ENCODE results near the gene MUC5AC. TPM values are rescaled to one million over a fixed set of nuclear protein-coding genes. Genes with fewer than 3 reads are reported as not detected.

Gene MUC5AC
- total RNA-seq, 1 experiment from 2014 or later: not detected

GRCh38 chr11:1121813-1122663, 35.7 kb upstream of the MUC5AC start:
- no peak for DNase-seq (ENCODE audit: low spot score)

- DNase-seq (ENCODE audit: low spot score): no peak
These were observed 35.1 kb upstream of the MUC5AC start for GRCh38 chr11:1122664-1123002.

- DNase-seq (ENCODE audit: low spot score): no peak
These were observed 33.8 kb upstream of the MUC5AC start for GRCh38 chr11:1123970-1124369.

GRCh38 chr11:1125803-1126202, 31.9 kb upstream of the MUC5AC start:
- DNase-seq (ENCODE audit: low spot score): no peak

DNA sequence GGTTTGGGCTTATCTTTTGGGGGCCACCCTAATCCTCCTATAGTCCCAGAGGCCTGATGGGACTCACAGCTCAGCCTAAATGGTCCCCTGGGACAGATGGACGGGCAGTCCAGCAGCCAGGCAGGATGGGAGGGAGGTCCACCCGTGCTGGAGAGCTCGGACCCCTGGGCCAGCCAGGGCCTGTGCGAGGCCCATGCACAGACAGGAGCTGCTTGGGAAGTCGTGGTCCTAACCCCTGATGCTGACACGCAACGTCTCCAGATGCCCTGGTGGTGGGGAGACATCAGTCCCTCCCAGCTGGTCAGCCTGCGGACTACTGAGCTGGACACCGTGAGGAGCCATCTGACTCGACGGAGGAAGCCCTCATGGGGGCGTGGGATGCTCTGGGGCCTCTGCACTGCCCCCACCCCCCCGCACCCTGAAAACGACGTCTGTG, 31.2 kb upstream of the MUC5AC start:
- no peak for DNase-seq (ENCODE audit: low spot score)

GRCh38 chr11:1126935-1127663, 30.7 kb upstream of the MUC5AC start:
- DNase-seq (ENCODE audit: low spot score): no peak

DNA sequence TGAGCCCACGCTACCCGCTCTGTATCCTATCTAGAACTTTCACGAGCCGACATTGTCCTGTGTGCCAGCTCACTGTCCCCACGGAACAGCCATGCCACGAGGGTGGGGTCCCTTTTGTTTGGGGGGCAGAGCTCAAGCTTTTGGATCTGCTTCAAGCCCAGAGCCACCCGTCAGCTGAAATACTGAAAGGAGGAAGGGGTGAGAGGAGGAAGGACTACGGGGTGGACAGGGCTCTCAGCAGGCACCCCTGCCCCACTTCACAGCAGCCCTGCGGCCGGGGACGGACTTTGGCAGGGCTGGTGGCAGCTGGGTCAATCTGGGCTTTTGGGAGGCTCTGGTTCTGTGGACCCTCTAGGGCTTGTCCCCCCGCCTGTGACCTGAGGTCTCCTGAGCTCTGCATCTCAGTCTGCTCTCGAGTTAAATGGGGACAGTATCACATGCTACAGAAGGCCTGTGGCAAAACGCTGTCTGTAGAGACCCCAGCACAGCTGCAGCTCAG, 30.0 kb upstream of the MUC5AC start:
- no peak for DNase-seq (ENCODE audit: low spot score)

- DNase-seq (ENCODE audit: low spot score): no peak
These were observed 29.2 kb upstream of the MUC5AC start for GRCh38 chr11:1128311-1129142.

GRCh38 chr11:1129143-1129610, 28.6 kb upstream of the MUC5AC start:
- no peak for DNase-seq (ENCODE audit: low spot score)

DNA sequence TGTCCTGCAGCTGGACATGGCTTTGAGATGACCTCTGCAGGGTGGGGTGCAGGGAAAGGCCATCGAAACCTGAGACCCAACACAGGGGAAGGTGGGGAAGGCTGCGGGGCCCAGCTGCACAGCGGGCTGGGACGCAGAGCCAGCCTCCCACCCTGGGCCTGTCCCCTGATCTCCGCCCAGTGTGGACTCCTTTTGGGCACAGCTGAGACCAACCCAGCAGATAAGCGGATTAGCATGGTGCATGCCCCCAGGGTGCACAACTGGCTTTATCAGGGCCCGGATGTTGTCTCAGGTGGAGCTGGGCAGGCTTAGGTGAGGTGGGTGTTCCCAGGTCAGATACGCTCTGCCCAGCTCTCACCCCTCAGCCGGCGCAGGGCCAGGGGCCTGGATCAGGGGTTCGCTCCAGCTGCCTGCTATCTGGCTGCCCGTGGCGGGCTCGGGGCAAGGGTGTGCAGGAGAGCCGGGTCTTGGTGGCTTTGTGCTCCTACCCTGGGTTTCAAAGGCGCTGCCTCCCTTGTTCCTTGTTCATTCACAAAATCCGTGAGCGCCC, 28.1 kb upstream of the MUC5AC start:
- no peak for DNase-seq (ENCODE audit: low spot score)

DNA sequence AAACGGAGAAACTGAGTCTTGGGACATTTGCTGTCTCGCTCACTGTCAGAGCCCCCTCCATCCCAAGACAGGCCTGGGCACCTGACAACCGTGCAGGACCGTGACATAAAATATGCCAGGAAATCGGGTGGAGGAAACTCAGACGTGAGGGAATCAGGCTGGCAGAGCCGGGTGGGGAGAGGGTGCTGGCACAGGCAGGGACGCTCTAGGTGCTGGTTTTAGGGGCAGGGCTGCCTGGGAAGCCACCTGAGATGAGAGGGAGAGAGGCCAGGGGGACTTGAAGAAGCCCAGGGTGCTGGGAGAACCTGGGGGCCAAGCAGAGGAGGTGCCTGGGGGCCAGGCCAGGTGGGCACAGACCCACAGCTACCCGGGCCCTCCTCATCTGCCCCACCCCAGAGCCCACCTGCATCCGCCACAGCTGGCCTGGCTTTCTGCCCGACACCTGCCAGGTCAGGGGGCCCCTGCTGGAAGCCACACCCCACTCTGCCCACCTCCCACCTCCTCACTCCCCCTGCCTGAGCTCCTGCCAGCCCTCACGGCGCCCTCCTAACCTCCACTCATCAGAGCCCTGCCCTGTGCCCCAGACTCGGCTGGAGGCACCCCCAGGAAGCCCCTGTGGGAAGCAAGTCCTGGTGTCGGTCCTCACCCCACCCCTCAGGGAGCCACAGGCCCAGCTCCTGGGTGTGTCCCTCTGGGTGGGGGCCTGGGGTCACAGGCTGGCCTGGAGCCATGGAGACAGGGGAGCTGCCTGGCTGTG, 27.3 kb upstream of the MUC5AC start:
- no peak for DNase-seq (ENCODE audit: low spot score)

DNA sequence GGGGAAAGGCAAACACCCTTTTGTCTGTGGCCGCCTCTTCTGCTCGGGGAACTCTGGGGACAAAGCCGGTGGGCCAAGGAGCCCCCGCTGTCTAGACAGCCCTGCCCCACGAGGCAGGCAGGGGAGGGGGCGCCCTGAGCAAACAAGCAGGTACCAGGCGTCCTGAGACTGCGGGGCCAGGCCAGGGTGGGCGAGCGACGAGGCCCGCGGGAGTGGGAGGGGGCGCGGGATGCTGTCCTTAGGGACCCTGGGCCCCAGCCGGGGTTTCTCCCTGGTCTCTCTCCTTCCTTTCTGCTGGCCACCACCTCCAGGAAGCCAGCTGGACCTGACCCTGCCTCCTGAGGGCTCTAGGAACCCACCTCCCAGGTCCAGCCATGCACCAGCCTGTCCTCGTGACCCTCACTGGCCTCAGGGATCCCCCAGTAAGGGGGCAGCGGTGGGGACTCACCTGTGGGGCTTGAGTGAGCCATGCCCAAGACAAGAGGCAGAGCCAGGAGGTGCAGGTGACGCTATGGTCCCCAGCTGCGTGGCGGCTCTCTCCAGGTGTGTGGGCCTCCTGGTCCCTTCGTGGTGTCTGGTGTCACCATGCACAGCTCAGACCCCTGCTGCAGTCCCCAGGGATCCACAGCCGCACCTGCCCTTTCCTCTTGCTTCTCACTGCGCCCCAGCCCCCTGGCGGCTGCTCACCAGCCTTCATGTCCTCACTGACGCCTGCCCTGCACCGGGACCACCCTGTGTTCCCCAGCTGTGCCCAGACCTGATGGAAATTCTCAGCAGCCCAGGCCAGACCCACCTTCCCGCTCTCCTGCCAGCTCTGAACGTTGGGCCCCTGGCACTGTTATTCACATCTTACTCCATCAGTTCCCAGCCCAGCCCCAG, 26.5 kb upstream of the MUC5AC start:
- DNase-seq (ENCODE audit: low spot score): no peak

DNA sequence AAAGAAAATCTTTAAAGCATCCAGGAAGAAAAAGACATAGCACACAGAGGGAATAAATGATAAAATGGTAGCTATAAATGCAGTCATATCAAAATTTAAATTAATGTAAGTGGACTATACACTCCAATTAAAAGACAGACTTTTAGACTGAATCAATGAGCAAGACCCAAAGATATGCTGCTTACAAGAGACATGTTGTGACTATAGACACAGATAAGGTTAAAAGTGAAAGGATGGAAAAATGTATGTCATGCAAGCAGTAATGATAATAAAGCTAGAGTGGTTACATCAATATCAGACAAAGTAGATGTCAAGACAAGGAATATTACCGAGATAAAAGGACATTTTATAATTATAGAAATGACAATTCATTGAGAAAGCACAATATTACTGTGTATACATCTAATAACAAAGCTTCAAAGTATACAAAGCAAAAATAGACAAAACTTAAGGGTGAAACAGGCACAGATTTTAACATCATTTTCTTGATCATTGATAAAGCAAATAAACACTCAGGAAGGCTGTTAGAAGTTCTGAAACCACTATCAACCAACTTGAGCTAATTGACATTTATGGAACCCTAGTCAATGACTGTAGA, 22.8 kb upstream of the MUC5AC start:
- no peak for DNase-seq (ENCODE audit: low spot score)

DNA sequence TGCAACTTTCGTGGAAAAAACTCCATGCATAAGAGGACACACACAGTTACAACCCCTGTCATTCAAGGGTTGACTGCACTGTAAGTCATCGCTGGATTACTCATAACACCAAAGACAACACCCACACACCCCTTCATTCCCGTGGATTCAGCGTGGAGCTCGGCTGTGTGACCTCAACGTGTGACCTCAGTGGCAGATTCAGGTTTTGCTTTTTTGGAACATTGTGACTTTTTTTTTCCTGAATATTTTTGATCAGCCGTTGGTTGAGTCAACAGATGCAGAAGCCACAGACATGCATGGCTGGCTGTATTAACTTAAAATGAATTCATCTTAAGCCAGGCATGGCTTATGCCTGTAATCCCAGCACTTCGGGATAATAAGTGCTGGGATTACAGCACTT, 19.7 kb upstream of the MUC5AC start:
- no peak for DNase-seq (ENCODE audit: low spot score)

- no peak for DNase-seq (ENCODE audit: low spot score)
These were observed 18.2 kb upstream of the MUC5AC start for GRCh38 chr11:1139441-1140083.

- DNase-seq (ENCODE audit: low spot score): no peak
These were observed 16.9 kb upstream of the MUC5AC start for GRCh38 chr11:1140642-1141490.

GRCh38 chr11:1146365-1146764, 11.4 kb upstream of the MUC5AC start:
- no peak for DNase-seq (ENCODE audit: low spot score)

- no peak for DNase-seq (ENCODE audit: low spot score)
These were observed 10.0 kb upstream of the MUC5AC start for GRCh38 chr11:1147792-1148191.
